ENCODE measurements around the gene CLDN10.

The CLDN10 gene

GRCh38 chr13:95596701-95597100 lies 44.2 kb downstream of the CLDN10 start:
- 80 to 100% methylated on average over 1 of the region's 1 CpG for WGBS, 2 experiments (ENCODE audit: insufficient coverage in 2 of 2)
- Histone ChIP-seq H3K9me3 (ENCODE audit: control insufficient read depth, low read length) (no peaks in the 10 kb centered on the region), H3K4me1 (ENCODE audit: control insufficient read depth, insufficient read depth, low read length, poor library complexity, severe bottlenecking) (no peaks in the 10 kb centered on the region), H3K4me3 (ENCODE audit: extremely low read depth, insufficient read depth, low read length, poor library complexity, severe bottlenecking) (no peak overlapping the region), H3K36me3 (ENCODE audit: control insufficient read depth, insufficient read depth, low read length) (peaks cover 41% of the 10 kb centered on the region), H3K27ac (ENCODE audit: low read depth, low read length, severe bottlenecking) (no peak overlapping the region)

- Histone ChIP-seq H3K4me1 (ENCODE audit: control insufficient read depth, insufficient read depth, low read length, poor library complexity, severe bottlenecking) (no peaks in the 10 kb centered on the region), H3K27ac (ENCODE audit: low read depth, low read length, severe bottlenecking) (no peak overlapping the region), H3K36me3 (ENCODE audit: control insufficient read depth, insufficient read depth, low read length) (peaks cover 70% of the 10 kb centered on the region), H3K9me3 (ENCODE audit: control insufficient read depth, low read length) (no peaks in the 10 kb centered on the region), H3K4me3 (ENCODE audit: extremely low read depth, insufficient read depth, low read length, poor library complexity, severe bottlenecking) (no peak overlapping the region)
- WGBS, 2 experiments (ENCODE audit: insufficient coverage in 2 of 2): 78 to 85% methylated on average over 1 to 2 of the region's 2 CpGs
Measured at GRCh38 chr13:95601216-95601615, 48.7 kb downstream of the CLDN10 start.

- Histone ChIP-seq H3K4me1 (ENCODE audit: control insufficient read depth, insufficient read depth, low read length, poor library complexity, severe bottlenecking) (no peaks in the 10 kb centered on the region), H3K36me3 (ENCODE audit: control insufficient read depth, insufficient read depth, low read length) (peaks cover 72% of the 10 kb centered on the region), H3K4me3 (ENCODE audit: extremely low read depth, insufficient read depth, low read length, poor library complexity, severe bottlenecking) (no peak overlapping the region), H3K9me3 (ENCODE audit: control insufficient read depth, low read length) (no peaks in the 10 kb centered on the region), H3K27ac (ENCODE audit: low read depth, low read length, severe bottlenecking) (no peak overlapping the region)
- 91 to 97% methylated on average over 6 of the region's 6 CpGs for WGBS, 2 experiments (ENCODE audit: insufficient coverage in 2 of 2)
Measured at GRCh38 chr13:95601906-95602305, 49.4 kb downstream of the CLDN10 start.

GRCh38 chr13:95603887-95604555 lies 51.5 kb downstream of the CLDN10 start:
- Histone ChIP-seq H3K27ac (ENCODE audit: low read depth, low read length, severe bottlenecking) (no peak overlapping the region), H3K4me3 (ENCODE audit: extremely low read depth, insufficient read depth, low read length, poor library complexity, severe bottlenecking) (no peak overlapping the region), H3K36me3 (ENCODE audit: control insufficient read depth, insufficient read depth, low read length) (peaks cover 77% of the 10 kb centered on the region), H3K4me1 (ENCODE audit: control insufficient read depth, insufficient read depth, low read length, poor library complexity, severe bottlenecking) (no peaks in the 10 kb centered on the region), H3K9me3 (ENCODE audit: control insufficient read depth, low read length) (no peaks in the 10 kb centered on the region)
- 94 to 97% methylated on average over 8 to 12 of the region's 12 CpGs for WGBS, 2 experiments (ENCODE audit: insufficient coverage in 2 of 2)

GRCh38 chr13:95604556-95604915 lies 52.0 kb downstream of the CLDN10 start:
- no peaks in the 10 kb centered on the region for H3K4me1 ChIP-seq (ENCODE audit: control insufficient read depth, insufficient read depth, low read length, poor library complexity, severe bottlenecking)
- H3K27ac ChIP-seq (ENCODE audit: low read depth, low read length, severe bottlenecking): no peak overlapping the region
- H3K4me3 ChIP-seq (ENCODE audit: extremely low read depth, insufficient read depth, low read length, poor library complexity, severe bottlenecking): no peak overlapping the region
- H3K36me3 ChIP-seq (ENCODE audit: control insufficient read depth, insufficient read depth, low read length): peaks cover 83% of the 10 kb centered on the region
- 100% methylated on average over 2 of the region's 3 CpGs; no CpG with 5 or more reads in 1 of the 2 experiments for WGBS, 2 experiments (ENCODE audit: insufficient coverage in 2 of 2)
- H3K9me3 ChIP-seq (ENCODE audit: control insufficient read depth, low read length): no peaks in the 10 kb centered on the region

- H3K4me1 ChIP-seq (ENCODE audit: control insufficient read depth, insufficient read depth, low read length, poor library complexity, severe bottlenecking): no peaks in the 10 kb centered on the region
- 94 to 100% methylated on average over 1 to 2 of the region's 3 CpGs for WGBS, 2 experiments (ENCODE audit: insufficient coverage in 2 of 2)
- peaks cover 83% of the 10 kb centered on the region for H3K36me3 ChIP-seq (ENCODE audit: control insufficient read depth, insufficient read depth, low read length)
- no peak overlapping the region for H3K27ac ChIP-seq (ENCODE audit: low read depth, low read length, severe bottlenecking)
- no peak overlapping the region for H3K4me3 ChIP-seq (ENCODE audit: extremely low read depth, insufficient read depth, low read length, poor library complexity, severe bottlenecking)
- H3K9me3 ChIP-seq (ENCODE audit: control insufficient read depth, low read length): no peaks in the 10 kb centered on the region
Measured at GRCh38 chr13:95605448-95606125, 53.1 kb downstream of the CLDN10 start.

GRCh38 chr13:95607366-95607765 lies 54.8 kb downstream of the CLDN10 start:
- Histone ChIP-seq H3K9me3 (ENCODE audit: control insufficient read depth, low read length) (no peaks in the 10 kb centered on the region), H3K27ac (ENCODE audit: low read depth, low read length, severe bottlenecking) (no peak overlapping the region), H3K4me1 (ENCODE audit: control insufficient read depth, insufficient read depth, low read length, poor library complexity, severe bottlenecking) (no peaks in the 10 kb centered on the region), H3K4me3 (ENCODE audit: extremely low read depth, insufficient read depth, low read length, poor library complexity, severe bottlenecking) (no peak overlapping the region), H3K36me3 (ENCODE audit: control insufficient read depth, insufficient read depth, low read length) (peaks cover 84% of the 10 kb centered on the region)
- WGBS, 2 experiments (ENCODE audit: insufficient coverage in 2 of 2): no CpG with 5 or more reads among the region's 1 CpG

GRCh38 chr13:95608640-95609323 lies 56.3 kb downstream of the CLDN10 start:
- no peak overlapping the region for H3K27ac ChIP-seq (ENCODE audit: low read depth, low read length, severe bottlenecking)

GRCh38 chr13:95614641-95615245 lies 62.2 kb downstream of the CLDN10 start:
- H3K9me3 ChIP-seq (ENCODE audit: control insufficient read depth, low read length): no peaks in the 10 kb centered on the region
- no peaks in the 10 kb centered on the region for H3K4me1 ChIP-seq (ENCODE audit: control insufficient read depth, insufficient read depth, low read length, poor library complexity, severe bottlenecking)
- no peak overlapping the region for H3K27ac ChIP-seq (ENCODE audit: low read depth, low read length, severe bottlenecking)
- H3K36me3 ChIP-seq (ENCODE audit: control insufficient read depth, insufficient read depth, low read length): peaks cover 83% of the 10 kb centered on the region
- no peak overlapping the region for H3K4me3 ChIP-seq (ENCODE audit: extremely low read depth, insufficient read depth, low read length, poor library complexity, severe bottlenecking)
- 89 to 100% methylated on average over 4 to 5 of the region's 7 CpGs for WGBS, 2 experiments (ENCODE audit: insufficient coverage in 2 of 2)

More at GRCh38 chr13:95608640-95609323, 56.3 kb downstream of the CLDN10 start:
- 94 to 96% methylated on average over 5 to 6 of the region's 6 CpGs for WGBS, 2 experiments (ENCODE audit: insufficient coverage in 2 of 2)
- H3K4me3 ChIP-seq (ENCODE audit: extremely low read depth, insufficient read depth, low read length, poor library complexity, severe bottlenecking): no peak overlapping the region
- H3K4me1 ChIP-seq (ENCODE audit: control insufficient read depth, insufficient read depth, low read length, poor library complexity, severe bottlenecking): no peaks in the 10 kb centered on the region
- peaks cover 84% of the 10 kb centered on the region for H3K36me3 ChIP-seq (ENCODE audit: control insufficient read depth, insufficient read depth, low read length)
- H3K9me3 ChIP-seq (ENCODE audit: control insufficient read depth, low read length): no peaks in the 10 kb centered on the region

- Histone ChIP-seq H3K27ac (ENCODE audit: low read depth, low read length, severe bottlenecking) (no peak overlapping the region), H3K36me3 (ENCODE audit: control insufficient read depth, insufficient read depth, low read length) (peaks cover 83% of the 10 kb centered on the region), H3K4me1 (ENCODE audit: control insufficient read depth, insufficient read depth, low read length, poor library complexity, severe bottlenecking) (no peaks in the 10 kb centered on the region), H3K4me3 (ENCODE audit: extremely low read depth, insufficient read depth, low read length, poor library complexity, severe bottlenecking) (no peak overlapping the region), H3K9me3 (ENCODE audit: control insufficient read depth, low read length) (no peaks in the 10 kb centered on the region)
- WGBS, 2 experiments (ENCODE audit: insufficient coverage in 2 of 2): 90 to 100% methylated on average over 3 of the region's 3 CpGs
Measured at GRCh38 chr13:95615539-95615938, 63.0 kb downstream of the CLDN10 start.
